Right lobe of liver (tissue), 4 donors: ENCODE results near the gene HOXA9.

ENCODE experiments used
- POLR2A ChIP-seq: fragments of 450-650 bp; IDR thresholded peaks from one replicate; pipeline ENCODE4 v1.6.1; 2017; ENCODE audit warnings: antibody characterized with exemption, mild to moderate bottlenecking
- TF ChIP-seq, protein P1 (sequence below), 4 donors: fragments of 200-600 bp in 3 of 4; fragments of 450-650 bp in 1 of 4; IDR thresholded peaks; one replicate each; pipeline versions ENCODE4 v1.5.1 to v1.8.0; 2016 to 2022; ENCODE audit warnings: antibody characterized with exemption in 4 of 4, mild to moderate bottlenecking in 2 of 4
- donor health status: DM: no; HTN: no; CAD: no.
- donor health status: DM: no; HTN: no; CAD: no.
- donor health status: DM: no; HTN: yes; CAD: no.

- TF ChIP-seq, protein P1, sequence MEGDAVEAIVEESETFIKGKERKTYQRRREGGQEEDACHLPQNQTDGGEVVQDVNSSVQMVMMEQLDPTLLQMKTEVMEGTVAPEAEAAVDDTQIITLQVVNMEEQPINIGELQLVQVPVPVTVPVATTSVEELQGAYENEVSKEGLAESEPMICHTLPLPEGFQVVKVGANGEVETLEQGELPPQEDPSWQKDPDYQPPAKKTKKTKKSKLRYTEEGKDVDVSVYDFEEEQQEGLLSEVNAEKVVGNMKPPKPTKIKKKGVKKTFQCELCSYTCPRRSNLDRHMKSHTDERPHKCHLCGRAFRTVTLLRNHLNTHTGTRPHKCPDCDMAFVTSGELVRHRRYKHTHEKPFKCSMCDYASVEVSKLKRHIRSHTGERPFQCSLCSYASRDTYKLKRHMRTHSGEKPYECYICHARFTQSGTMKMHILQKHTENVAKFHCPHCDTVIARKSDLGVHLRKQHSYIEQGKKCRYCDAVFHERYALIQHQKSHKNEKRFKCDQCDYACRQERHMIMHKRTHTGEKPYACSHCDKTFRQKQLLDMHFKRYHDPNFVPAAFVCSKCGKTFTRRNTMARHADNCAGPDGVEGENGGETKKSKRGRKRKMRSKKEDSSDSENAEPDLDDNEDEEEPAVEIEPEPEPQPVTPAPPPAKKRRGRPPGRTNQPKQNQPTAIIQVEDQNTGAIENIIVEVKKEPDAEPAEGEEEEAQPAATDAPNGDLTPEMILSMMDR (IDR thresholded peaks at IDR 0.05) = no peak
- no peak for TF ChIP-seq POLR2A
These were observed 41.0 kb downstream of the HOXA9 start for GRCh38 chr7:27124096-27124901.
